ENCODE results near the gene INS.

The INS gene

DNA sequence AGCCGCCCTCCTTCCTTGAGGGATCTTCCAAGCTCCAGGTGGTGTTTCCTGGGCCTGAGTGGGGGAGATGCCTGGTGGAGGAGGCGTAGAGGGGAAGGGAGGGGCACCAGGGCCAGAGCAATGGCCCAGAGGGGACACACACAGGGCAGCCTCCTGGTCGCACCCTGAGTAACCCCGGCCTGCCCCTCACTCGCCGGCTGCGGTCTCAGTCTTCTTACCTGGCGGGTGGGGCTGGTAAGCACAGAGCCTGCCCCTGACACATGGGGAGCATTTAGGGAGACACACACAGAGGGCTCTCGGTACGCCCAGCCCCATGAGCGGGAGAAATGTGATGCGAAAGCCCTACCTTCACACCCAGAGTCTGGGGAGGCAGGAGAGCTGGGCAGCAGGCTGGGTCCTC is 45.7 kb downstream of the INS start:
- no peak for DNase-seq (ENCODE audit: low spot score)

DNA sequence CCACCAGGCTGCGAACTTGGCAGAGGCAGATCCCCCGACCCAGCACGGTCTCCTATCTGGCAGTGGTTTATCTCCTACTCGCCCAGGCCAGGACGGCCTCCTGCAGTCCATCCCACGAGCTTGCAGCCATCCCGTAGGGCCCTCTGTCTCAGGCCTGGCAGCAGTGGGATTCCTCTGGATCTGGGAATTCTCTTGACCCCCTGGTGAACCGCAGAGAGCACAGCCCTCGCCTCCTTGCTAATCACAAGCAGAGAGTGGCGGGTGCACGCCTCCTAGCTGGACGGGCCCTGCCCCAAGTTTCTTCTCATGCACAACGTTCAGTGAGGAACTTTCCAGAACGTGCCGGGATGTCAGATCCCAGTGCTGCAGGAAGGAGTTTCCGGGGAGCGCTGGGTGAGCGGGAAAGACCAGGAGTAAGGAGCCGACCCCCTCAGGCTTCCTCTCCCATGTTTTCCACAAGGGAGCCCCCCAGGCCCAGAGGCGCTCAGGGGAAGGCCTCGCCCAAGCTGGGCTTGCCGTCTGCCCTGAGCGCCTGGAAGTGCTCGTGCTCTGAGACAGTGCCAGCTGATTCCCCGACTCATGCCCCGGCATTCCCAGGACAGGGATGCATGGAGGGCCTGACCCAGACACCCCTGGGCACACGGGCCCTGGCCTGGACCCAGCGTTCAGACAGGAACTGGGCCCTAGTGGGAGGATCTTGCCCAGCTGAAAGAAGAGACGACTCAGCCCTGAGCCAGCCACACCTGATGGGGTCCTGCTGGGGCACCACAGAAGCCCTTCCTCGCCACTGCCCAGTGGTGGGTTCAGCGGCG is 46.4 kb downstream of the INS start:
- no peak for DNase-seq (ENCODE audit: low spot score)

DNA sequence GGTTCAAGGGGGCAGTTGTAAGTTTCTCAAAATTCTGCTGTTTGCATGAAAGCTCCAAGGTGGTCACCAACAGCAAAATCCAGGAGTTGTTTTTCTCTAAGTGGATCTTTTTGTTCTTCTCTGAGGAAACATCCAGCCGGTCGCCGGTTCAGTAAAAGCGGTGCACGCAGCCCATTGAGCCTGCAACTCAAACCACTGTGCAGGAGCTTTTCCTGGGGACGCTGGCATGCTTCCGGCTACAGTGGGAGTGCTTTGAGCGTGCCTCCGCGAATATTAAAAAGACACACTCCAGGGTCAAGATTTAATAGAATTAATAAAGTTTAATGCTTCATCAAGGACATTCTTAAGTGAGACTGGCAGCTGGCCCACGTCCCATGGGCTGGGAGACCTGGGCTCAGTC is 47.2 kb downstream of the INS start:
- DNase-seq (ENCODE audit: low spot score) = no peak

DNA sequence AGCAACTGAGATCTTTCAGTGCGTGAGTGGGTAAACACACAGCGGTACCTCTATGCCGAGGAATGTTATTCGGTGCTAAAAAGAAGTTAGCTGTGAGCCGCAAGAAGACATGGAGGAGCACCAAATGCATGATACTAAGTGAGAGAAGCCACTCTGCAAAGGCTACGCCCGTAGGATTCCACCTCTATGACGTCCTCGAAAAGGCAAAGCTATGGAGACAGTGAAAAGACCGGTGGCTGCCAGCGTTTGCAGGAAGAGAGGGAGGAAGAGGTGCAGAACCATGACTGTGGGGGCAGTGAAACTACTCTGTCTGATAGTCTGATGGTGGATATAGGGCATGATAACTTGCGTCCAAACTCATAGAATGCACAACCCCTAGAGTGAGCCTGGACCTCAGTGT is 50.5 kb downstream of the INS start:
- DNase-seq (ENCODE audit: low spot score) = no peak
